Breast epithelium (tissue), 4 donors: ENCODE data around the gene DNAJB5. TPM values are rescaled to one million over a fixed set of nuclear protein-coding genes. Genes with fewer than 3 reads are reported as not detected.
"Not testable (repeated sequence)": the region's sequence is repeated elsewhere in the genome, so short reads cannot be mapped to it uniquely, and the experiment has no call there.

ENCODE experiments used
- DNase-seq, 2 donors: peaks; one replicate each; pipeline ENCODE4 v3.0.0-alpha.2; 2019; ENCODE audit warnings: low spot score in 2 of 2
- H3K27ac ChIP-seq, 2 donors: fragments of 200-600 bp; sonication (generic) in 1 of 2; one replicate each; pipeline ENCODE4 v1.5.1; 2016 to 2019; ENCODE audit warnings: mild to moderate bottlenecking in 1 of 2
- H3K27me3 ChIP-seq, 2 donors: fragments of 200-600 bp; sonication (generic) in 1 of 2; one replicate each; pipeline versions ENCODE4 v1.5.1 to v1.6.0; 2017 to 2019; ENCODE audit warnings: control low read depth in 1 of 2, mild to moderate bottlenecking in 1 of 2
- H3K36me3 ChIP-seq: fragments of 200-600 bp; one replicate; pipeline ENCODE4 v1.5.1; 2019
- H3K4me1 ChIP-seq, 2 donors: fragments of 200-600 bp; sonication (generic); one replicate each; pipeline ENCODE4 v1.5.1; 2016 to 2019; ENCODE audit warnings: control low read depth in 1 of 2
- H3K4me3 ChIP-seq, 3 donors: fragments of 200-600 bp; sonication (generic); 1 replicate in 2 of 3; 2 replicates in 1 of 3; pipeline ENCODE4 v1.5.1; 2016 to 2019; ENCODE audit warnings: mild to moderate bottlenecking in 3 of 3, moderate library complexity in 2 of 3
- H3K9me3 ChIP-seq, 2 donors: fragments of 200-600 bp; sonication (generic) in 1 of 2; one replicate each; pipeline ENCODE4 v1.5.1; 2016 to 2019; ENCODE audit warnings: control low read depth in 1 of 2
- CTCF ChIP-seq, 3 donors: fragments of 450-650 bp; IDR thresholded peaks; one replicate each; pipeline ENCODE4 v1.5.1; 2016 to 2017; ENCODE audit warnings: antibody characterized with exemption in 3 of 3, mild to moderate bottlenecking in 3 of 3, moderate library complexity in 3 of 3
- POLR2A ChIP-seq: fragments of 450-650 bp; IDR thresholded peaks from one replicate; pipeline ENCODE4 v1.6.1; 2016; ENCODE audit warnings: antibody characterized with exemption, mild to moderate bottlenecking, moderate library complexity
- POLR2AphosphoS5 ChIP-seq, 3 donors: sonication (generic); formaldehyde crosslinking; IDR thresholded peaks; one replicate each; pipeline ENCODE4 v1.6.1; 2017; ENCODE audit warnings: antibody characterized with exemption in 3 of 3
- intact Hi-C: fragments of 100-400 bp; cut with DNase I; formaldehyde crosslinking; loops from one replicate; pipeline ENCODE4 v1.15.1; 2023; ENCODE audit warnings: low total_unique reads
- total RNA-seq, 3 donors: library from RNA; depleted of rRNA; stranded (reverse); fragments of >200 nt; gene quantifications; one replicate each; pipeline ENCODE4 v1.1.0, GENCODE V29; 2016

DNAJB5 gene
- total RNA-seq: 1 to 10 TPM; 5.4 to 9.0 (median 6.9) TPM

GRCh38 chr9:34989003-34989945, at the start of gene DNAJB5:
Gene DNAJB5, plus strand, starts transcription at chr9:34989745. Its CDS starts 886 bp downstream, at chr9:34990631.
- no peaks in the 10 kb centered on the region for H3K36me3 ChIP-seq
- H3K9me3 ChIP-seq: no peaks in the 10 kb centered on the region
- H3K4me1 ChIP-seq: peaks cover 0 to 3% of the 10 kb centered on the region in 2 donors
- peak; percentile 98 to 100 for DNase-seq
- intact Hi-C loops: no loop called here
- peak within 1 kb of the TSS; percentile 92 to 94 for H3K27ac ChIP-seq
- TF ChIP-seq CTCF (IDR thresholded peaks at IDR 0.05): no peak
- peak; percentile 37 to 68 (median 63) for TF ChIP-seq POLR2AphosphoS5 (IDR thresholded peaks at IDR 0.05)
- TF ChIP-seq POLR2A: peak; percentile 41
- H3K27me3 ChIP-seq: no peaks in the 10 kb centered on the region
- peak within 1 kb of the TSS; percentile 83 to 99 (median 90) for H3K4me3 ChIP-seq

GRCh38 chr9:34939989-34940388, 49.6 kb upstream of the DNAJB5 start:
- DNase-seq, H3K4me1 ChIP-seq, H3K4me3 ChIP-seq, H3K36me3 ChIP-seq, intact Hi-C loops, H3K27me3 ChIP-seq, H3K27ac ChIP-seq, H3K9me3 ChIP-seq: not testable (repeated sequence)

- intact Hi-C loops: no loop called here
- no peak for DNase-seq
- H3K27ac ChIP-seq: no peak overlapping the region
- TF ChIP-seq POLR2AphosphoS5 (IDR thresholded peaks at IDR 0.05) (no peak), POLR2A (no peak), CTCF (IDR thresholded peaks at IDR 0.05) (no peak)
- H3K4me1 ChIP-seq: no peaks in the 10 kb centered on the region
- H3K9me3 ChIP-seq: no peaks in the 10 kb centered on the region
- H3K4me3 ChIP-seq: no peak overlapping the region
- no peaks in the 10 kb centered on the region for H3K27me3 ChIP-seq
- H3K36me3 ChIP-seq: no peaks in the 10 kb centered on the region
Observed at GRCh38 chr9:34948451-34948850, 41.1 kb upstream of the DNAJB5 start.

GRCh38 chr9:34954225-34954624, 35.3 kb upstream of the DNAJB5 start:
- TF ChIP-seq POLR2A (no peak), CTCF (IDR thresholded peaks at IDR 0.05) (no peak), POLR2AphosphoS5 (IDR thresholded peaks at IDR 0.05) (no peak)
- no peaks in the 10 kb centered on the region for H3K36me3 ChIP-seq
- H3K27me3 ChIP-seq: peaks cover 0 to 3% of the 10 kb centered on the region in 2 donors
- H3K4me1 ChIP-seq: no peaks in the 10 kb centered on the region
- no peak overlapping the region for H3K27ac ChIP-seq
- intact Hi-C loops: loop anchor here (2.0 kb wide), 1 partner anchor 15 kb away; no protein-coding TSS in a partner anchor
- no peak overlapping the region for H3K4me3 ChIP-seq
- no peak for DNase-seq
- H3K9me3 ChIP-seq: no peaks in the 10 kb centered on the region

- intact Hi-C loops, H3K27ac ChIP-seq: not testable (repeated sequence)
Observed at GRCh38 chr9:34956066-34956465, 33.5 kb upstream of the DNAJB5 start.

GRCh38 chr9:34956648-34957047, 32.9 kb upstream of the DNAJB5 start:
- intact Hi-C loops: no loop called here
- TF ChIP-seq CTCF (IDR thresholded peaks at IDR 0.05) (no peak), POLR2A (no peak), POLR2AphosphoS5 (IDR thresholded peaks at IDR 0.05) (no peak)
- no peak overlapping the region for H3K27ac ChIP-seq
- H3K9me3 ChIP-seq: no peaks in the 10 kb centered on the region
- no peaks in the 10 kb centered on the region for H3K4me1 ChIP-seq
- H3K4me3 ChIP-seq: no peak overlapping the region
- peaks cover 0 to 6% of the 10 kb centered on the region in 2 donors for H3K27me3 ChIP-seq
- no peaks in the 10 kb centered on the region for H3K36me3 ChIP-seq
- DNase-seq: no peak

More at GRCh38 chr9:34956066-34956465, 33.5 kb upstream of the DNAJB5 start:
- not testable (repeated sequence) for H3K4me3 ChIP-seq, H3K36me3 ChIP-seq, H3K4me1 ChIP-seq, H3K27me3 ChIP-seq, DNase-seq, H3K9me3 ChIP-seq
